SKM-1 treated with dmso at 0.1 percent for 144 hours (cell line): ENCODE data around the gene POLR1E.
A peak's percentile ranks its signal among the peaks of the same experiment; 100 is the strongest.

Experiments
- DNase-seq: peaks from one replicate; lab custom pipeline; 2025; ENCODE audit not compliant: unreplicated experiment; lab: John Stamatoyannopoulos, UW

The POLR1E gene

GRCh38 chr9:37531699-37532098, 46.0 kb downstream of the POLR1E start:
- DNase-seq: no peak

- DNase-seq: no peak
These were observed 48.7 kb downstream of the POLR1E start for GRCh38 chr9:37534412-37534811.

GRCh38 chr9:37534901-37535300, 49.2 kb downstream of the POLR1E start:
- DNase-seq: no peak

GRCh38 chr9:37538099-37538498, 52.4 kb downstream of the POLR1E start:
- DNase-seq: no peak

- no peak for DNase-seq
These were observed 53.9 kb downstream of the POLR1E start for GRCh38 chr9:37539634-37540033.

DNA sequence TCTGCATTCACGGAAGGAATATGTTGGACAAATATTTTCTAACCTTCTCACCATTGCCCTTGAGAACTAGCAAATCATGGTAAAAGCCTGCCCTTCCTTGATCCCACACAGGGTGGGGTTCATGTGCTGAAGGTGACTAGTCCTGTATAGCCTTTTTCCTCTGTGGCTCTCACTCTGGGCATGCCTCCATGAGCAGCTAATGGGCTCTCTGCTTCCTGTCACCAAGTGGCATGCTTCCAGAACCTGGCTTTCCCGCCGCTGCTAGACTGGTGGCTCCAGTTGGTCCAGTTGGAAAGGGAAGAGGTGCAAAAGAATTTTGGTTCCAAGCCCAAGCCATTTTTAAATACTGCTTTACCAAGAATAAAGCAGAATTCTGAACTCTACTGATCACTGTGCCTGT, 54.9 kb downstream of the POLR1E start:
- no peak for DNase-seq

DNA sequence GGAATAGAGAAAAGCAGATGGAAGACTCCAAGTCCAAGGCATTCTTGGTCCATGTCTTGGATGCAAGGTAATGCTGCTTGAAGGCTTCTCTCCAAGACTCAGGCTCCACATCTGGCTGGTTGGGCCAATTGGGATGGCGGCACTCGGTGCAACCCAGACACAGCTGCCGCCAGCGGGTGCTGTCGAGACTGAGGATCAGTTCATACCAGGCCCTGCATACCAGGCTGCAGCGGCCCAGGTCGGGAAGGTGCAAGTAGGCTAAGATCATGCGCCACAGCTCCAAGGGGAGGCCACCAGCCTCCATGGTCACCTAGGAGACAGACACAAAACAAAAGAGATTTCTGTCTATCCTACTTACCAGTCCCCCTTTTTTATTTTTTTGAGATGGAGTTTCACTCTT, 55.7 kb downstream of the POLR1E start:
- no peak for DNase-seq

GRCh38 chr9:37542488-37542887, 56.7 kb downstream of the POLR1E start:
- no peak for DNase-seq

DNA sequence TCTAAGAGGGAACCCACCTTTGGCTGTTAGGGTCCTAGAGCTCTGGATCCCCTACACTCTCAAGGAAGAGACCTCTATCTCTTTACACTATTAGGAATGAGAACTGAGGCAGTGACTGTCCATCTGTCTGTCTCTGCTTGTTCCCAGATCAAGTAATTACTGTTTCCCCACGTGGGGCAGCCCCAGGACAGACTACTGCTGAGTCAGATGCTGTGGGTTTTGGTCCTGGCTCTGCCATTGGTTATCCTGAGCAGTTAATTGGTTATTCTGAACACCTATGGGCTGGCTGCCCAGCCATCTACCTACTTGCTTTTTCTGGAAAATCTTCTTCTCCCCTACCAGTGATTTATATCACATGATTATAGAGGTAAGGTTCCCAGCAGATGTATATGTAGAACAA, 57.1 kb downstream of the POLR1E start:
- no peak for DNase-seq

- no peak for DNase-seq
These were observed 57.7 kb downstream of the POLR1E start for GRCh38 chr9:37543468-37543867.

DNA sequence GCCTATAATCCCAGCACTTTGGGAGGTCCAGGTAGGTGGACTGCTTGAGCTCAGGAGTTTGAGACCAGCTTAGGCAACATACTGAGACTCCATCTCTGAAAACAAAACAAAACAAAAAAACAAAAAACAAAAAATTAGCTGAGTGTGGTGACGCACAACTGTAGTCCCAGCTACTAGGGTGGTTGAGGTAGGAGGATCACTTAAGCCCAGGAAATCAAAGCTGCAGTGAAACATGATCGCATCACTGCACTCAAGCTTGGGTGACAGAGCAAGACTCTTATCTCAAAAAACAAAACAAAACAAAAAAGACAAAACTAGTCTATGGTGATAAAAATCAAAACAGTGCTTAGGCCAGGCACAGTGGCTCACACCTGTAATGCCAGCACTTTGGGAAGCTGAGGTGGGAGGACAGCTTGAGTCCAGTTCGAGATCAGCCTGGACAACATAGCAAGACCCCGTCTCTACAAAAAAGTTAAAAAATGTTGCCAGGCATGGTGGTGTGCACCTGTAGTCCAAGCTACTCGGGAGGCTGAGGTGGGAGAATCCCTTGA, 61.7 kb downstream of the POLR1E start:
- no peak for DNase-seq

- no peak for DNase-seq
These were observed 63.8 kb downstream of the POLR1E start for GRCh38 chr9:37549527-37549926.

DNA sequence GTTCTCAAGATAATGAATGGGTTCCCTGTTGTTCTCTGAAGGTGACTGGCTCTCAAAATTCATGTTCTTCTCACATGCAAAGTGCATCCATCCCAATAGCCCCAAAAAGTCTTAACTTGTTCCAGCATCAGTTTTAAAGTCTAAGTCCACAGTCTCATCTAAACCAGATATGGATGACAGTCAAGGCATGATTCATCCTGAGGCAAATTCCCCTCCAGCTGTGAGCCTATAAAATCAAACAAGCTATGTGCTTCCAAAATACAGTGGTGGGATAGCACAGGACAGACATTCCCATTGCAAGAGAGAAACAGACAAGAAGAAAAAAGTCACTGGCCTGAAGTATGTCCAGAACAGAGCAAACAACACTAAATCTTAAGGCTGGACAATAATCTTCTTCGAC, 65.0 kb downstream of the POLR1E start:
- no peak for DNase-seq

- DNase-seq: no peak
These were observed 65.7 kb downstream of the POLR1E start for GRCh38 chr9:37551468-37551867.

- DNase-seq: peak; percentile 18
These were observed 66.1 kb downstream of the POLR1E start for GRCh38 chr9:37551888-37552287.
